ENCODE results near the gene BASP1.
A peak's percentile ranks its signal among the peaks of the same experiment; 100 is the strongest.
"Not testable (repeated sequence)": the region's sequence is repeated elsewhere in the genome, so short reads cannot be mapped to it uniquely, and the experiment has no call there.

Gene BASP1

DNA sequence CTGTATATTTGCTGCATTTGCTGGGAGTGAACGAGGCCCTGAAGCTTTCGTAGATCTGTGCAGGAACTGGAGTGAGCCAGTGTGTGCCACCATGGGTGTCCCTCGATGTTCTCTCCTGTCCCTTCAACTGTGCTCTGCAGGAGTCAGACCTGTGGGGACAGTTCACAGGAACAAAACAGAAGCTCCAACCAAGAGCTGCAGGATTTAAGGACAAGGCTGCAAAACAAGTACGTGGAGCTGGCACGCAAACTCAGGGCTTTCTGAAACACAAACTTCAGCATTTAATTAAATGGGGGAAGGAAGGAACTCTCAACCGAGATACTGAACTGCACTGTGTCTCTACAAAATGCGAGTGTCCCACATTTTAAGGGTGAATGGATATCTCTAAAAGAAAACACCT, 24.2 kb downstream of the BASP1 start:
- TF ChIP-seq, protein P1, sequence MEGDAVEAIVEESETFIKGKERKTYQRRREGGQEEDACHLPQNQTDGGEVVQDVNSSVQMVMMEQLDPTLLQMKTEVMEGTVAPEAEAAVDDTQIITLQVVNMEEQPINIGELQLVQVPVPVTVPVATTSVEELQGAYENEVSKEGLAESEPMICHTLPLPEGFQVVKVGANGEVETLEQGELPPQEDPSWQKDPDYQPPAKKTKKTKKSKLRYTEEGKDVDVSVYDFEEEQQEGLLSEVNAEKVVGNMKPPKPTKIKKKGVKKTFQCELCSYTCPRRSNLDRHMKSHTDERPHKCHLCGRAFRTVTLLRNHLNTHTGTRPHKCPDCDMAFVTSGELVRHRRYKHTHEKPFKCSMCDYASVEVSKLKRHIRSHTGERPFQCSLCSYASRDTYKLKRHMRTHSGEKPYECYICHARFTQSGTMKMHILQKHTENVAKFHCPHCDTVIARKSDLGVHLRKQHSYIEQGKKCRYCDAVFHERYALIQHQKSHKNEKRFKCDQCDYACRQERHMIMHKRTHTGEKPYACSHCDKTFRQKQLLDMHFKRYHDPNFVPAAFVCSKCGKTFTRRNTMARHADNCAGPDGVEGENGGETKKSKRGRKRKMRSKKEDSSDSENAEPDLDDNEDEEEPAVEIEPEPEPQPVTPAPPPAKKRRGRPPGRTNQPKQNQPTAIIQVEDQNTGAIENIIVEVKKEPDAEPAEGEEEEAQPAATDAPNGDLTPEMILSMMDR (IDR thresholded peaks at IDR 0.05): no peak
- H3K4me1 ChIP-seq (ENCODE audit: control insufficient read depth in 1 of 2, insufficient read depth in 1 of 2, low read depth in 1 of 2, low read length in 1 of 2): peaks cover 36 to 59% of the 10 kb centered on the region in 2 experiments
- no peaks in the 10 kb centered on the region for H3K9me3 ChIP-seq
- H3K27me3 ChIP-seq: no peaks in the 10 kb centered on the region
- no peak overlapping the region for H3K4me3 ChIP-seq (ENCODE audit: low read depth in 1 of 2, low read length in 1 of 2)
- H3K27ac ChIP-seq: peak overlapping the region; percentile 94
- peaks cover 27% of the 10 kb centered on the region for H3K36me3 ChIP-seq

DNA sequence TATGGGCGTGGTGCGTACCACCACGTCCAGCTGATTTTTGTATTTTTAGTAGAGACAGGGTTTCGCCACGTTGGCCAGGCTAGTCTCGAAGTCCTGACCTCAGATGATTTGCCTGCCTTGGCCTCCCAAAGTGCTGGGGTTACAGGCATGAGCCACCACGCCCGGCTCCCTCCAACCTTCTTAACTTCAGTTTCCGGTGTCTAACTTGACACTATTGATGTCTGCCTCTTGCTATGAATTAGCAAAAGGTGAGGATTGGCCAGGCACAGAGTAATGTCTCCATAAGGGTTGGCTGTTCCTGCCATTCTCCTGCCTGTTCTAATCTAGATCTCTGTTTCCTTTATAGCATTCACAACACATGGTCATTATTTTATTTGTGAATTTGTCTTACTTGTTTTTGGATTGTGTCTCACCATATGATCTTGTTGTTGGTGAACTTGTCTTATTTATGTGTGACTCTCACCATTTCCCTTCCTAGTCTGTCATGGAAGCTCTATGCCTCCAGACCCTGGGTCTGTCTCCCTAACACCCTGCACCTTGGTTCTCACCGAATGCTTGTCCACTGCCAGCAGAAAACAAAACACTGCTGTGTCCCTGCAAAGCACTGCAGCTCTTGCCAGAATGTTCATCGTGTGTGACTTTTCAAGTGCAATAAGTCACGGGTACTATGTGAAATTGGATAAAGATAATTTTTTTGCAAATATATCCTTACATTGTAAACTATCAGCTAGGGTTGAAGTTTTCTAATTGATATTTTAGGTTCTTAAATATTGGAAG, 26.0 kb downstream of the BASP1 start:
- peaks cover 37% of the 10 kb centered on the region for H3K36me3 ChIP-seq
- no peak overlapping the region for H3K4me3 ChIP-seq (ENCODE audit: low read depth in 1 of 2, low read length in 1 of 2)
- peak overlapping the region; percentile 66 for H3K27ac ChIP-seq
- no peaks in the 10 kb centered on the region for H3K9me3 ChIP-seq
- TF ChIP-seq, protein P1 (IDR thresholded peaks at IDR 0.05): no peak
- H3K27me3 ChIP-seq: no peaks in the 10 kb centered on the region
- H3K4me1 ChIP-seq (ENCODE audit: control insufficient read depth in 1 of 2, insufficient read depth in 1 of 2, low read depth in 1 of 2, low read length in 1 of 2): peaks cover 47 to 63% of the 10 kb centered on the region in 2 experiments

DNA sequence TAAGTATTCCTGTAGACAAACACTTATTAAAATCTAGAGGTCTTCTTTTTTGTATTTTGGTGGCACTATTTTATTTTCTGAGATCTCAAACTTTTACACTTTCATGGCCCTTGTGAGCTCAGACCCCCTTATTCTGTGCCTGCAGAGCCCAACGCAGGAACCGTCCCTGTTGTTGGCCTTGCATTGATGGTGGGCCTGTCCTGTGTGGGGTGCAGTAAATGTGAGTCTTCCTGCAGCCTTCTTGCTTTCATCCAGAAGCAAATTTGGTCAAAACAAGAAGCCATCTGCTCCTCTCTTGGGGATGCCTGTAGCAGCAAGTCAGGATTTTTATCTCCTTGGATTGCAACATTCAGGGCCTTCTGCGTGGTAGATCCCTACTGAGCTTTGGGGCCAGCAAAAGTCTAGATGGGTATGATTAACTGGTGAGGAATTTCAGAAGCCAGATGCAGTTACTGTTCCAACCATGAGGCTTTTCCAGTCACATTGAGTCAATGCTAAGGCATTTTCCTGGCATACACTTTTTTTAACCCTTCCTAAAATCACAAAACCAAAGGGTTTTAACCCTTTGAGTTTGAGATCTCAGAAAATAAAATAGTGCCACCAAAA, 31.7 kb downstream of the BASP1 start:
- Histone ChIP-seq H3K4me1 (ENCODE audit: control insufficient read depth in 1 of 2, insufficient read depth in 1 of 2, low read depth in 1 of 2, low read length in 1 of 2) (peaks cover 59 to 82% of the 10 kb centered on the region in 2 experiments), H3K4me3 (ENCODE audit: low read depth in 1 of 2, low read length in 1 of 2) (no peak overlapping the region), H3K27ac (peak overlapping the region; percentile 93), H3K27me3 (no peaks in the 10 kb centered on the region), H3K36me3 (peaks cover 18% of the 10 kb centered on the region), H3K9me3 (no peaks in the 10 kb centered on the region)
- TF ChIP-seq, protein P1 (IDR thresholded peaks at IDR 0.05): no peak

DNA sequence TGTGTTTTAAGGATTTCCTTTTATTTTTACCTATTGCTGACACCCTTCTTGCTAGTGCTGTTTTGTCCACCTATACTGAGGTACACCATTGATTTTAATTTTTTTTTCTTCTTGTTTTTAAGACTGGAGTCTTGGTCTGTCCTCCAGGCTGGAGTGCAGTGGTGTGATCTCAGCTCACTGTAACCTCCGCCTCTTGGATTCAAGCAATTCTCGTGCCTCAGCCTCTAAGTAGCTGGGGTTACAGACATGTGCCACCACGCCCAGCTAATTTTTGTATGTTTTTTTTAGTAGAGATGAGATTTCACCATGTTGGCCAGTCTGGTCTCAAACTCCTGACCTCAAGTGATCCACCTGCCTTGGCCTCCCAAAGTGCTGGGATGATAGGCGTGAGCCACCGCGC, 32.4 kb downstream of the BASP1 start:
- H3K4me3 ChIP-seq (ENCODE audit: low read depth in 1 of 2, low read length in 1 of 2); H3K27me3 ChIP-seq; H3K9me3 ChIP-seq: not testable (repeated sequence)
- peaks cover 66 to 82% of the 10 kb centered on the region in 2 experiments for H3K4me1 ChIP-seq (ENCODE audit: control insufficient read depth in 1 of 2, insufficient read depth in 1 of 2, low read depth in 1 of 2, low read length in 1 of 2)
- H3K36me3 ChIP-seq: peaks cover 18% of the 10 kb centered on the region
- peak overlapping the region; percentile 93 for H3K27ac ChIP-seq

DNA sequence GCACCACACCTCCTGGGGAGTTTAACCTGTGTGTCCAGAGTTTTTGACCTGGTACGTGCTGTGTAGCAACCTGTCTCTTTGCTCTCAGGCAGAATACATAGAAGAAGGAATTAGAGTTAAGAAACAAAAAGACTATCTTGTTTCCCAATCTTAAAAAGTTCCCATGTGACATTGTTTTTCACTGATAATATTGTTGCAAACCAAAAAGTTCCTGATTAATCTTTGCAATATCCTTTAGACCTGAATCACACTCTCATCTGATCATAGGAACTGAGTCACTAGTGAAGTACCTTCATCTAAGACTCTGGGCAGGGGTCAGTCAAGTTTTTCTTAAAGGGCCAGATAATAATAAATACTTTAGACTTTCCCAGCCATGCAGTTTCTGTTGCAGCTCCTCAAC, 35.1 kb downstream of the BASP1 start:
- H3K4me1 ChIP-seq (ENCODE audit: control insufficient read depth in 1 of 2, insufficient read depth in 1 of 2, low read depth in 1 of 2, low read length in 1 of 2): peaks cover 81 to 99% of the 10 kb centered on the region in 2 experiments
- H3K27ac ChIP-seq: peak overlapping the region; percentile 93
- no peaks in the 10 kb centered on the region for H3K9me3 ChIP-seq

More for the DNA sequence above, 35.1 kb downstream of the BASP1 start:
- Histone ChIP-seq H3K4me3 (ENCODE audit: low read depth in 1 of 2, low read length in 1 of 2) (peak overlapping the region; percentile 32 to 39), H3K27me3 (no peaks in the 10 kb centered on the region), H3K36me3 (peaks cover 11% of the 10 kb centered on the region)
- TF ChIP-seq, protein P1 (IDR thresholded peaks at IDR 0.05): no peak
